ENCODE measurements around the gene OR8H1.

Gene OR8H1, protein sequence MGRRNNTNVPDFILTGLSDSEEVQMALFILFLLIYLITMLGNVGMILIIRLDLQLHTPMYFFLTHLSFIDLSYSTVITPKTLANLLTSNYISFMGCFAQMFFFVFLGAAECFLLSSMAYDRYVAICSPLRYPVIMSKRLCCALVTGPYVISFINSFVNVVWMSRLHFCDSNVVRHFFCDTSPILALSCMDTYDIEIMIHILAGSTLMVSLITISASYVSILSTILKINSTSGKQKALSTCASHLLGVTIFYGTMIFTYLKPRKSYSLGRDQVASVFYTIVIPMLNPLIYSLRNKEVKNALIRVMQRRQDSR

DNA sequence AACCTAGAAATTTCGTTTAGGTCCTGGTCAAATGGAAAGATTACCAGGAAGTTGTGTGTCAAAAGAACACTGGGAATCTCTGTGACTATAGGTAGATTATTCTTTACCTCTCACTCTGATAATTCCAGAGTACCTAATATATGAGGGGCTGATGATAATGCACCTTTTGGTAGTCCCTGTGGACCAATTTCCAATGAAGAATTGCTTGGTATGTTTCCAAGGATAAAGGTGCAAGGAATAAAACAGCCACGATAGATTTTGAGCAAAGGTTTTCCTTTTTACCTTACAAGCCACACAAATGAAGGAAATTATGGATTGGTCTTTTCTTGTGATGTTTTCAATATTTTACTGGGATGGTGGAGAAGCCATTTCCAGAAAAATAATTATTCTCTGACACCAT is at the start of gene OR8H1:
Gene OR8H1, minus strand, starts transcription at position 101 of the 400 bp plus-strand sequence. CDS start 1,192 bp downstream, outside the sequence.
- no peak for DNase-seq (ENCODE audit: low read depth)

DNA sequence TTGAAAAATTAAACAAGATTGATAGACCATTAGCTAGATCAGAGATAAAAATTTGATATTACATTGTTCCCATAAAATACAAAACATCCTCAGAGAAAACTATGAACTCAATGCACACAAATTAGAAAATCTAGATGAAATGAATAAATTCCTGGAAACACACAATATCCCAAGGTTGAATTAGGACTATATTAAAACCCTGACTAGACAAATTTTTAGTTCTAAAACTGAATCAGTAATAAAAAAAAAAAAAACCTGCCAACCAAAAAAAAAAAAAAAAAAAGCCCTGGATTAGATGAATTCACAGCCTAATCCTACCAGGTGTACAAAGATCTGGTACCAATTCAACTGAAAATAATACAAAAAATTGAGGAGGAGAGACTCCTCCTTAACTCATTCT is 48.2 kb upstream of the OR8H1 start:
- DNase-seq (ENCODE audit: low read depth): no peak

DNA sequence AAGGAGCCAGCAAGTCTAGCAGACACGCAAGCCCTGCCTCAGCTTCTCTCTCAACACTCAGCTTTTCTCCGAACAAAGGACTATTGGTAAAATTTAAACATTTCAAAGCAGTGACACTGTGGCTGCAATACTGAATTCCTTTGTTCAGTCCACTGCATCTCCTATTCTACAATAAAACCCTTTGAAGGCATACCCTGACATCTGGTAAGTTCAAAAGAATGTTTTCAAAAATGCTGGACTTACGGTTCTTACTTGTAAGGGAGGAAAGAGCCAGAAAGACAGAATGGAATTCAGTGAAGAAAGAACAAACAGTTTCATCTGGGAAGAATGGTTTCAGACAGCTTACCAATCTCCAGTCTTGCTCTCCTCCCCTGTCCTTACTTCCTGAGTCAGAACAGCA is 41.1 kb upstream of the OR8H1 start:
- DNase-seq (ENCODE audit: low read depth): no peak

DNA sequence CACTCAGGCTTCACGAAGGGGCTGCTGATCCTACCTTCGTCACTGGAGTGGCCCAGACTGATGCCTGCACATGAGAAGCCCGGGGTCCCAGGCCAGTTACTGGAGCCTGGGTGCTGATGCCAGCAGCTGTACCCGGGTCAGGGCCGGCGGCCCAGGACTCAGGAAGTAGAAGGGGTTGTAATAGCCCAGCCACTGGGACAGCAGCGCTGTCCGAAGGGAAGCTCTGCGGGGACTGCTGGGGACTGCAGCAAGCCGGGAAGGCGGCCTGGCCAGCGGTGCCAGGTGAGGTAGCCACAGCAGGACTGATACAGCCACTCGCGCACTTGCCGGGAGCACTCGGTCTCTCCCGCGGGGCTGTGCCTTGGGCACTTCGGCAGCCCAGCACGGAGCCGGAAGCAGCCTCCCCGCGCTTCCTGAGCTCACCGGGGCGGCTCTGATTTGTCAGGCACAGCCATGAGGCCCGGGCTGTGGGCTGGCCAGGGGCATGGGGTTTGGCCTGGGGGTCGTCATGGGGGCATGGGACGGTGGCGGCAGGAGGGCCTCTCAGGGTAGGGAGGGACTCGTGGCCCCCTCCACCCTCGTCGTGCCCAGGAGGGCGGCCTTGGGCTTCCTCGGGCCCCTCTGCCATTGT is 39.9 kb upstream of the OR8H1 start:
- DNase-seq (ENCODE audit: low read depth): no peak

DNA sequence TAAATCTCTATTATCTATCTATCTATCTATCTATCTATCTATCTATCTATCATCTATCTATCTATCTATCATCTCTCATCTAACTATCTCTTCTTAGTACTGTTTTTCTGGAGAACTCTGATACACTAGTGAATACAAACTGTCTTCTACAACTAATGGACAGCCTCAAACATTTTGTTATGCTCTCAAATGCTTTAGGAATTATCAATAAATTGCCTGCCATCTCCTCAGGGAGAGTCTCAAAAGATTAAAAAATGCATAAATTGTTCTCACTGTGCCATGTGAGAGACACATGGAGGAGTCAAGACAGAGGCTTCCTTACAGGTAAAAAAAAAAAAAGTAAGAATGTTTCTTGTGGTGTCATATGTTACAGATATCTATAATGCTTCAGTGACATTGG is 22.8 kb upstream of the OR8H1 start, which contains the start of gene OR8K3:
Gene OR8K3, plus strand, starts transcription at position 301 of the 400 bp plus-strand sequence. CDS start 3,163 bp downstream, outside the sequence.
- no peak for DNase-seq (ENCODE audit: low read depth)

DNA sequence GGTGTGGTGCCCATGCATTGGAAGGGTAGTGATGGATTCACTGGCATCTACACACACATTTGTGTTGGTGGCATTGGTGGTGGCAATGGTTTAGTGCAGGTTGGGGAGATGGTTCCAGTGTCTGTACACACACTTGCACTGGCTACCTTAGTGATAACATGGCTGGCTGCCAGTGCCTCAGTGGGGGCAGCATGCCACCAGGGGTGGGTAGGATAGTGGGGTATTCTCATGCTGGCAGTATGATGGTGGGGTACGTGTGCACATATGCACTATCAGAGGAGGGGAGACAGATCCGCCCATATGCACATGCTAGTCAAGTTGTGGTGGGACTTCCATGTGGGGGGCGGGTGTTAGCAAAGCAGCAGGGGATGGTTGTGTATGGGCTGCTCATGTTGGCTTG is 15.8 kb upstream of the OR8H1 start:
- DNase-seq (ENCODE audit: low read depth): no peak

DNA sequence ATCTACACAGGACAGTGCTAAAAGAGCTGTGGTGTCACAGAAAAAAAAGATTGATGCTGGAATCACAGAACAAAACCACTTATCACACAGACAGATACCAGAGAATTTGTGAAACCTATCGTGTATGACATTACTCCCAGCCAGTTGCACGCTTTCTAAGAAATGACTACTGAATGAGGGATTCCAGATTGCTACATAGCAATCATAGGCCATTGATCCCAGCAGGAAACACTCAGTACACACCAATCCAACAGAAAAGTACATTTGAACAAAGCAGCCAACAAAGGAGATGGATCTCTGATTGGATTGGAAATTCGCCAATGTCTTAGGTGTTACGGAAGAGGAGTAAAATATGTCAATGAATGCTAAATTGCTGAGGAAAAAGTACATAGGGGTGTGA is 4.8 kb upstream of the OR8H1 start:
- no peak for DNase-seq (ENCODE audit: low read depth)

DNA sequence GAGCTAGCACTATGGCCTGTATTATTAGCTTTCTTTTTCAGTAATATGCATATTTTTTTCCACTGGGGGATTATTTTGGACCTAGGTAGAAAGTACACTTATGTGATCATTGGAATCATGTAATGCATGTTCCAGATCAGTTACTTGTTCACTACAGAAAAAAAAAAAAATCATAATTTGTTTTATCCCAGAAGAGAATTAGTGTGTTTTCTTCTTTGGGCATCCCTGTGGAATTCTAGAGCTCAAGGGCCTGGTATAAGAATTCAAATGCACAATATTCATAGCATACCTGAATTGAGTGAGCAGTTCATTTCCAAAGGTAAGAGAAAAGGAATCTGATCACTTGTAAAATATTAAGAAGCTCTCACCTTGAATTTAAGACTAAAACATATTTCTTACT is 18.2 kb downstream of the OR8H1 start, which contains the start of gene OR5T1:
Gene OR5T1, plus strand, starts transcription at position 301 of the 400 bp plus-strand sequence. CDS start 1,485 bp downstream, outside the sequence.
- DNase-seq (ENCODE audit: low read depth): no peak

DNA sequence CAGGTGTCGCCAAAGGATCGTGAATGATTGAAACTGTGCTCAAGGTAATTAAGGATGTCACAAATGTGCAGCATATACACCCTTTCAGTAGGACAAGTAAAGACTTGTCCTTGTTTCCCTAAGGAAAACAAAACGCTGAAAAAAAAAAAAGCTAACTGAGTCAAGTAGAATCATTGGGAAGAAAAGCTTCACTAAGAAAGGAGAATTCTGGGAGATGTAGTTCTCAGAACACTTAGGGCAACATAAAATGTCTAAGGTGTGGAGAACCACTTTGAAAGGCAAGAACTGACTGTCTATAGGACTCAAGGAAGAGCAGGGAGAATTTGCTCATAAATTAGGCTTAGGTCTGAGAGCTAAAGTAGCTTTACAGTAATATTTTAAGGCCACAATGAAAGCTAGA is 21.0 kb downstream of the OR8H1 start:
- DNase-seq (ENCODE audit: low read depth): no peak

DNA sequence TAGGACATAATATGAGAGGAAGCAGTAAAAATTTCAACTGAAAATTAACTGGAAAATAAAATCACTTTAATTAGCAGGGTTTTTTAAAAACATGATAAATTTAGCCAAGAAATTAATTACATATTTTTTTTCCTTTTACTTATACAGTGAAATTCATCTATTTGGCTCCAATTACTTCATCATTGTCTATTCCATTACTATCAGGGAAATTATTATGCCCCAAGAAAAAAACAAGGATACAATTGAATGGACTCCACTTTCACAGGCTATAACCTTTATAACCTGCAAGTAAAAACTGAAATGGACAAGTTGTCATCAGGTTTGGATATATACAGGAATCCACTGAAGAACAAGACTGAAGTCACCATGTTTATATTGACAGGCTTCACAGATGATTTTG is 40.1 kb downstream of the OR8H1 start, which contains the start of gene OR5T3:
Gene OR5T3, plus strand, starts transcription at position 301 of the 400 bp plus-strand sequence. Its CDS starts 0 bp downstream, at position 301.
- no peak for DNase-seq (ENCODE audit: low read depth)
